ENCODE data around the gene RPL10A. TPM values are rescaled to one million over a fixed set of nuclear protein-coding genes. Genes with fewer than 3 reads are reported as not detected.

The RPL10A gene
- total RNA-seq, 2 experiments from 2014 or later, result 1,373 to 1,398 TPM

DNA sequence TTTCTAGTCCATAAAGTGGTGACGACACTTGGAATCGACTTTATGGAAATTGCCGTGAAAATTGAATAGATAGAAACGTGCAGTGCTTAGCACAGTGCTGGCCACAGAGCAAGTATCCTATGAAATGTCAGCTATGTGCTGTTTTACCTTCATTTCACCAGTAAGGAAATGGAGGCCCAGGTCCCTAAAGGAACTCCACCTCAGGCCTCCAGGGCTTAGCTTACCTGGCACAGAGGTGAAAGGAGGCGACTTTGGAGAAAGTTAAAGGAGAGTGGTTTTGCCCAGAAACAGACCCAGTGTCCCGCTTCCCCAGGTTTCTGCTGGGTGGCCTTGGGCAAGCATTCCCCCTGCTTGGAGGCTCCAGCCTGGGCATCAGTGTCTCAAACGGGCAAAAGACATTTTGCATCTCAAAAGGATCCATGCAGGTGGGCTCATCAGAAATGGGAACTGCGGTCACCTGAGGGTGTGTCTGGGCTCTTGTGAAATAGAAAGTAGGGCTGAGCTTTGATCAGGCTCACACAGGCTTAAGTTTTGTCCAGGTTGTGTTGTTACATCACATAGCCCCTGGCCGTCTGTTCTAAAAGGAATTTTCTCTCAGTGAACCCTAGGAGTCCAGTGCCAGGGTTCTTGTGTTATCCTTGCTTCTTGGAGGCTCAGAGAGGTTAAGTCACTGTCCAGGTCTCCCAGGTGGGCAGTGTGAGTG lies 51.3 kb downstream of the RPL10A start:
- no peak overlapping the region for H3K4me3 Mint-ChIP-seq
- no peaks in the 10 kb centered on the region for H3K9me3 Mint-ChIP-seq
- ATAC-seq (ENCODE audit: low read depth), result no peak
- DNase-seq, result no peak
- POLR2A ChIA-PET, result no interaction called here
- no peak overlapping the region for H3K27ac Mint-ChIP-seq
- H3K36me3 Mint-ChIP-seq, result no peaks in the 10 kb centered on the region
- H3K27me3 Mint-ChIP-seq, result peaks cover 4% of the 10 kb centered on the region
- H3K4me1 Mint-ChIP-seq, result peaks cover 23% of the 10 kb centered on the region

Small RNA genes lying within 50 kb of the gene (microRNA-seq; reads per million reads assigned to microRNA genes)
- gene MIR7111, result not detected

Other genes starting within 250 kb of the RPL10A start
- gene ZNF76, start 208.7 kb upstream of the RPL10A start, total RNA-seq, result 10 to 100 TPM; 63.0 to 66.0 TPM
- 100 to 1,000 TPM; 213 to 216 TPM for gene DEF6, start 170.6 kb upstream of the RPL10A start, total RNA-seq
- gene PPARD, start 125.8 kb upstream of the RPL10A start, total RNA-seq, result 10 to 100 TPM; 43.0 to 45.9 TPM
- gene FANCE, start 16.1 kb upstream of the RPL10A start, total RNA-seq, result 10 to 100 TPM; 14.9 to 15.9 TPM
- under 1 TPM; 0.19 to 0.43 TPM for gene TEAD3, start 28.7 kb downstream of the RPL10A start, total RNA-seq
- gene TULP1, start 44.5 kb downstream of the RPL10A start, total RNA-seq, result not detected
- gene FKBP5, start 220.5 kb downstream of the RPL10A start, total RNA-seq, result 10 to 100 TPM; 78.6 to 79.8 TPM